Ovary (tissue), 9 donors: ENCODE data around the gene SPARC. TPM values are rescaled to one million over a fixed set of nuclear protein-coding genes. Genes with fewer than 3 reads are reported as not detected.

Experiments
- DNase-seq, 5 donors: peaks; one replicate each; pipeline ENCODE4 v3.0.0-alpha.2; 2019 to 2020
- H3K27ac ChIP-seq, 2 donors: fragments of 200-600 bp; one replicate each; pipeline versions ENCODE4 v1.5.1 to v1.8.0; 2019 to 2022
- H3K27me3 ChIP-seq: fragments of 200-600 bp; one replicate; pipeline ENCODE4 v1.8.0; 2022
- H3K36me3 ChIP-seq: fragments of 200-600 bp; sonication (generic); one replicate; pipeline ENCODE4 v1.5.1; 2019
- H3K4me1 ChIP-seq: one replicate; pipeline ENCODE4 v1.8.1; 2013; ENCODE audit warnings: mild to moderate bottlenecking, moderate library complexity; ENCODE audit not compliant: insufficient read depth
- H3K4me3 ChIP-seq: fragments of 200-600 bp; sonication (generic); one replicate; pipeline ENCODE4 v1.5.1; 2017
- H3K9me3 ChIP-seq, 2 donors: fragments of 200-600 bp in 1 of 2; sonication (generic) in 1 of 2; one replicate each; pipeline versions ENCODE4 v1.5.1 to v1.8.1; 2013 to 2019; ENCODE audit warnings: mild to moderate bottlenecking in 1 of 2, moderate library complexity in 1 of 2
- CTCF ChIP-seq, 3 donors: fragments of 450-650 bp in 2 of 3; fragments of 200-600 bp in 1 of 3; IDR thresholded peaks; one replicate each; pipeline versions ENCODE4 v1.5.1 to v1.8.0; 2016 to 2022; ENCODE audit warnings: antibody characterized with exemption in 3 of 3, mild to moderate bottlenecking in 1 of 3
- EP300 ChIP-seq: sonication (generic); formaldehyde crosslinking; IDR thresholded peaks from one replicate; pipeline ENCODE4 v1.6.1; 2017; ENCODE audit warnings: antibody characterized with exemption
- POLR2A ChIP-seq: fragments of 450-650 bp; IDR thresholded peaks from one replicate; pipeline ENCODE4 v1.6.1; 2017; ENCODE audit warnings: antibody characterized with exemption, mild to moderate bottlenecking, moderate library complexity
- WGBS, 3 donors: extraction: QIAGEN DNeasy Blood & Tissue Kit in 1 of 3; methylation state at CpG; one replicate each; pipeline versions ENCODE4 v1.1.5 to v1.1.7; 2013 to 2017; 5-methylcytosine and 5-hydroxymethylcytosine counted together
- intact Hi-C, 4 donors: fragments of 100-400 bp; cut with DNase I; formaldehyde crosslinking; loops; one replicate each; pipeline versions ENCODE4 v1.11.0 to v1.15.1; 2022 to 2023
- polyA plus RNA-seq, 2 donors: library from polyadenylated mRNA; stranded (reverse); fragments of 200-250 nt in 1 of 2; fragments of 350-450 nt in 1 of 2; fragmentation: Illumina TruSeq in 1 of 2; extraction: RNeasy Lipid Tissue Mini Kit (QIAGEN cat#74804) in 1 of 2; gene quantifications; one replicate each; pipeline ENCODE4 v1.2.3, GENCODE V29; 2013 to 2014
- total RNA-seq, 7 donors: library from RNA; depleted of rRNA in 2 of 7; stranded (reverse); fragments of >200 nt in 2 of 7; fragmentation: NEBNext Ultra II Directional in 3 of 7; extraction: Animal tissue kit (Norgen Biotek cat#: 25700) in 3 of 7; gene quantifications; one replicate each; pipeline versions ENCODE4 v1.1.0 to v1.2.4, GENCODE V29; 2016 to 2023
- donor health status: DM: no; HTN: no; CAD: no; lungs with moderate emphysema.
- donor health status: DM: no; HTN: no; CAD: no.
- donor health status: Bipolar disorder and iron deficiency.
- donor health status: DM: yes; HTN: yes; CAD: no.
- donor health status: DM: no; HTN: no; CAD: no.
- donor health status: DM: yes; HTN: yes; CAD: no.

The SPARC gene
- total and polyA plus RNA-seq, 9 donors = 220 to 2,564 (median 924) TPM

- Histone ChIP-seq H3K9me3 (no peaks in the 10 kb centered on the region), H3K27me3 (no peaks in the 10 kb centered on the region), H3K27ac (no peak overlapping the region), H3K4me3 (no peak overlapping the region), H3K4me1 (no peaks in the 10 kb centered on the region), H3K36me3 (no peaks in the 10 kb centered on the region)
- DNase-seq = no peak
- intact Hi-C loops = no loop called here
- WGBS, 3 donors = 55 to 72% (median 61%) methylated on average over 6 of the region's 6 CpGs
- TF ChIP-seq CTCF (IDR thresholded peaks at IDR 0.05) (no peak), POLR2A (no peak), EP300 (no peak)
Measured at GRCh38 chr5:151619812-151620460, 66.8 kb downstream of the SPARC start.

- intact Hi-C loops = no loop called here
- Histone ChIP-seq H3K27me3 (no peaks in the 10 kb centered on the region), H3K36me3 (no peaks in the 10 kb centered on the region), H3K9me3 (no peaks in the 10 kb centered on the region), H3K4me3 (no peak overlapping the region), H3K4me1 (no peaks in the 10 kb centered on the region), H3K27ac (no peak overlapping the region)
- no peak for DNase-seq
- no peak for TF ChIP-seq POLR2A
- no peak for TF ChIP-seq EP300
- 48 to 60% (median 52%) methylated on average over 2 of the region's 2 CpGs for WGBS, 3 donors
Measured at GRCh38 chr5:151618907-151619306, 67.8 kb downstream of the SPARC start.

GRCh38 chr5:151617841-151618710 lies 68.6 kb downstream of the SPARC start:
- H3K27ac ChIP-seq = no peak overlapping the region
- no peaks in the 10 kb centered on the region for H3K4me1 ChIP-seq
- 46 to 57% (median 52%) methylated on average over 3 of the region's 3 CpGs for WGBS, 3 donors
- no peak for DNase-seq
- H3K9me3 ChIP-seq = no peaks in the 10 kb centered on the region
- no peaks in the 10 kb centered on the region for H3K27me3 ChIP-seq
- no peak overlapping the region for H3K4me3 ChIP-seq
- TF ChIP-seq POLR2A (no peak), EP300 (no peak), CTCF (IDR thresholded peaks at IDR 0.05) (no peak)
- H3K36me3 ChIP-seq = no peaks in the 10 kb centered on the region
- intact Hi-C loops = no loop called here

GRCh38 chr5:151617383-151617840 lies 69.3 kb downstream of the SPARC start:
- Histone ChIP-seq H3K36me3 (no peaks in the 10 kb centered on the region), H3K9me3 (no peaks in the 10 kb centered on the region), H3K4me3 (no peak overlapping the region), H3K27ac (no peak overlapping the region), H3K4me1 (no peaks in the 10 kb centered on the region), H3K27me3 (no peaks in the 10 kb centered on the region)
- TF ChIP-seq EP300 = no peak
- TF ChIP-seq POLR2A = no peak
- TF ChIP-seq CTCF (IDR thresholded peaks at IDR 0.05) = no peak
- intact Hi-C loops = no loop called here
- DNase-seq = no peak
- WGBS, 3 donors = 79 to 84% (median 83%) methylated on average over 6 of the region's 6 CpGs

- H3K36me3 ChIP-seq = no peaks in the 10 kb centered on the region
- intact Hi-C loops = no loop called here
- 60 to 79% (median 68%) methylated on average over 4 of the region's 4 CpGs for WGBS, 3 donors
Measured at GRCh38 chr5:151615431-151615830, 71.3 kb downstream of the SPARC start.

More at GRCh38 chr5:151615431-151615830, 71.3 kb downstream of the SPARC start:
- H3K27me3 ChIP-seq = no peaks in the 10 kb centered on the region
- TF ChIP-seq CTCF (IDR thresholded peaks at IDR 0.05) (no peak), POLR2A (no peak), EP300 (no peak)
- H3K4me3 ChIP-seq = no peak overlapping the region
- H3K27ac ChIP-seq = no peak overlapping the region
- no peak for DNase-seq
- no peaks in the 10 kb centered on the region for H3K9me3 ChIP-seq
- no peaks in the 10 kb centered on the region for H3K4me1 ChIP-seq
